Activated B cell treated with CpG ODN at 0.5 μM for 24 hours (primary cell): ENCODE measurements around the gene STAT3. TPM values are rescaled to one million over a fixed set of nuclear protein-coding genes. Genes with fewer than 3 reads are reported as not detected.

Source experiments
- ATAC-seq: fragments of 200-7000 bp; cut with Tn5 transposase; one replicate; pipeline ENCODE4 v1.10.0; 2021; ENCODE audit warnings: low read depth, mild to moderate bottlenecking, moderate library complexity
- CTCF ChIA-PET: fragments of 350-600 bp; sonication (Branson Sonifier 250); formaldehyde crosslinking; loops from one replicate; lab custom pipeline; 2021; ENCODE audit warnings: antibody characterized with exemption; lab: Charles Lee
- POLR2A ChIA-PET: fragments of 350-600 bp; sonication (Branson Sonifier 250); formaldehyde crosslinking; loops from one replicate; lab custom pipeline; 2021; ENCODE audit warnings: antibody characterized with exemption; lab: Charles Lee
- DNase-seq: peaks from one replicate; pipeline ENCODE4 v3.0.0; 2022
- H3K27ac Mint-ChIP-seq: one replicate; pipeline ENCODE4 v1.8.0; 2020; ENCODE audit warnings: mixed read lengths
- H3K27me3 Mint-ChIP-seq: one replicate; pipeline ENCODE4 v1.8.0; 2021; ENCODE audit warnings: mixed read lengths
- H3K36me3 Mint-ChIP-seq: one replicate; pipeline ENCODE4 v1.8.0; 2021; ENCODE audit warnings: low read depth, mixed read lengths
- H3K4me1 Mint-ChIP-seq: one replicate; pipeline ENCODE4 v1.8.0; 2021; ENCODE audit warnings: mixed read lengths
- H3K4me3 Mint-ChIP-seq: one replicate; pipeline ENCODE4 v1.8.0; 2020; ENCODE audit warnings: mild to moderate bottlenecking, mixed read lengths
- H3K9me3 Mint-ChIP-seq: one replicate; pipeline ENCODE4 v1.8.0; 2020; ENCODE audit warnings: mixed read lengths
- intact Hi-C: fragments of 100-400 bp; cut with micrococcal nuclease; formaldehyde crosslinking; loops from one replicate; pipeline ENCODE4 v1.15.1; 2024
- total RNA-seq: library from RNA; stranded (reverse); gene quantifications from 2 replicates; pipeline ENCODE4 v1.2.3, GENCODE V29; 2022
- TF ChIP-seq, protein P1 (sequence below): fragments of 200-600 bp; IDR thresholded peaks from one replicate; pipeline ENCODE4 v1.8.0; 2022; ENCODE audit warnings: antibody characterized with exemption, mild to moderate bottlenecking

Gene STAT3
- total RNA-seq, 1 donor from 2014 or later: 233 TPM

DNA sequence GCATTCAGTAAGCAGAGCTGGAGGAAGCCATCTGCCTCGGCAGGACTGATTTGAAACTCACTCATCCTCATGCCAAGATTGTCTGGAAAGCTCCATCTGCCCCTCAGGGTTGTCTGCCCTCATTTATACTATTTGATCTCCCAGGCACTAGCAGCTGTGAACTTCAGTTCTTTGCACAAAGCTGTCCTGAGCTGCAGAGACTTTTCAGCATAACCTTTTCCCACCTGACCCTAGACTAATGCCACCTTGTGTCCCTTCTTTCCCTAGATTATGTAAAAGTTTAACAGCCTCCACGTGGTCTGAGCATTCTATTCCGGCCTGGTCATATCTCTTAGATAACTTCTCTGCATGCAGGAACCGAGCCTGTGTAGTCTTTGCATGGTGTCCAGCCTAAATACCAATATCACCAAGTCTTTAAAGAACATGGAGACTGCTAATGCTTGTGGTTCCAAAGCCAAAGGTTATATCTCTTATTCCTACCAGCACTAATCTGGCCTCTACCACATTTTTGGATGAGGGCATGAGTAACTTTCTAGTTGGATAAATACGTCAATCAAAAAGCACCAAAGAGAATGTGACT is 70.9 kb downstream of the STAT3 start:
- intact Hi-C loops: no loop called here
- ATAC-seq: no peak
- DNase-seq: no peak
- H3K4me1 Mint-ChIP-seq: peaks cover 64% of the 10 kb centered on the region
- H3K9me3 Mint-ChIP-seq: no peaks in the 10 kb centered on the region
- ChIA-PET CTCF (interaction anchor here (12.1 kb wide), 1 partner anchor 87 kb away, joined by 202 read pairs; no protein-coding TSS in a partner anchor), POLR2A (interaction anchor here (0.7 kb wide), 2 partner anchors 481 to 1798 kb away, joined by 4 to 5 read pairs; partner anchors contain the start of gene COA3)
- no peak overlapping the region for H3K4me3 Mint-ChIP-seq
- H3K27me3 Mint-ChIP-seq: no peaks in the 10 kb centered on the region
- H3K36me3 Mint-ChIP-seq: peaks cover 56% of the 10 kb centered on the region
- TF ChIP-seq, protein P1, sequence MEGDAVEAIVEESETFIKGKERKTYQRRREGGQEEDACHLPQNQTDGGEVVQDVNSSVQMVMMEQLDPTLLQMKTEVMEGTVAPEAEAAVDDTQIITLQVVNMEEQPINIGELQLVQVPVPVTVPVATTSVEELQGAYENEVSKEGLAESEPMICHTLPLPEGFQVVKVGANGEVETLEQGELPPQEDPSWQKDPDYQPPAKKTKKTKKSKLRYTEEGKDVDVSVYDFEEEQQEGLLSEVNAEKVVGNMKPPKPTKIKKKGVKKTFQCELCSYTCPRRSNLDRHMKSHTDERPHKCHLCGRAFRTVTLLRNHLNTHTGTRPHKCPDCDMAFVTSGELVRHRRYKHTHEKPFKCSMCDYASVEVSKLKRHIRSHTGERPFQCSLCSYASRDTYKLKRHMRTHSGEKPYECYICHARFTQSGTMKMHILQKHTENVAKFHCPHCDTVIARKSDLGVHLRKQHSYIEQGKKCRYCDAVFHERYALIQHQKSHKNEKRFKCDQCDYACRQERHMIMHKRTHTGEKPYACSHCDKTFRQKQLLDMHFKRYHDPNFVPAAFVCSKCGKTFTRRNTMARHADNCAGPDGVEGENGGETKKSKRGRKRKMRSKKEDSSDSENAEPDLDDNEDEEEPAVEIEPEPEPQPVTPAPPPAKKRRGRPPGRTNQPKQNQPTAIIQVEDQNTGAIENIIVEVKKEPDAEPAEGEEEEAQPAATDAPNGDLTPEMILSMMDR: no peak
- H3K27ac Mint-ChIP-seq: no peak overlapping the region

- no peak for DNase-seq
- Mint-ChIP-seq H3K36me3 (peaks cover 54% of the 10 kb centered on the region), H3K27ac (no peak overlapping the region), H3K27me3 (no peaks in the 10 kb centered on the region), H3K4me3 (no peak overlapping the region), H3K9me3 (no peaks in the 10 kb centered on the region), H3K4me1 (peaks cover 69% of the 10 kb centered on the region)
- ATAC-seq: no peak
- intact Hi-C loops: no loop called here
- TF ChIP-seq, protein P1: no peak
- CTCF ChIA-PET: interaction anchor here (12.1 kb wide), 1 partner anchor 88 kb away, joined by 202 read pairs; no protein-coding TSS in a partner anchor
- POLR2A ChIA-PET: interaction anchor here (0.7 to 1.7 kb wide), 3 partner anchors 72 to 1798 kb away, joined by 4 to 8 read pairs (median 5); partner anchors contain the start of genes COA3 and STAT3
Observed at GRCh38 chr17:42316755-42317154, 71.5 kb downstream of the STAT3 start.

DNA sequence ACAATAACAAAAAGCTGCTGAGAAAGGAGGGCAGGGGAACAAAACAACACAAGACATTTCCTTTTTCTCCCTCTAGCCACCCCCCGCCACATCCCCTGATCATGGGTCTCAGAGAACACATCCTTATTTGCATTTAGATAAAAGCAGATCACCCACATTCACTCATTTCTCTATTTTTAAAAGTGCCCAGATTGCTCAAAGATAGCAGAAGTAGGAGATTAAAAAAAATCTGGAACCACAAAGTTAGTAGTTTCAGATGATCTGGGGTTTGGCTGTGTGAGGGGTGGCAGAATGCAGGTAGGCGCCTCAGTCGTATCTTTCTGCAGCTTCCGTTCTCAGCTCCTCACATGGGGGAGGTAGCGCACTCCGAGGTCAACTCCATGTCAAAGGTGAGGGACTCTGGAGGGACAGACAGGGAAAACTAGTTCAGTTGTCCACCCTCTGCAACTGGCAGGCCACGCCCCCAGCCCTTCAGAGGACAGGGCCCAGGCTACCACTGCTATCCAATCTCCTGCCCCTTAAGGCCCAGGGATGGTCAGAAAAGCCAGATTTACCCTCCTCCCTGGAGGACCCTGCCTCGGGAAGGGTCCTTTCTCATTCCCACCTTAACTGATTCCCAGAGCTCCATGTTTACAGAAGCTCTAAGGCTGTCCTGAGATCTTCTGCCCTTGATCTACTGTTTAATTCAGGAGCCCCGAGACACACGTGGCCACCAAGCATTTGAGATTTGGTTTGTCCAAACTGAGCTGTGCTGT is 72.7 kb downstream of the STAT3 start:
- ATAC-seq (peak; percentile 54), DNase-seq (no peak)

DNA sequence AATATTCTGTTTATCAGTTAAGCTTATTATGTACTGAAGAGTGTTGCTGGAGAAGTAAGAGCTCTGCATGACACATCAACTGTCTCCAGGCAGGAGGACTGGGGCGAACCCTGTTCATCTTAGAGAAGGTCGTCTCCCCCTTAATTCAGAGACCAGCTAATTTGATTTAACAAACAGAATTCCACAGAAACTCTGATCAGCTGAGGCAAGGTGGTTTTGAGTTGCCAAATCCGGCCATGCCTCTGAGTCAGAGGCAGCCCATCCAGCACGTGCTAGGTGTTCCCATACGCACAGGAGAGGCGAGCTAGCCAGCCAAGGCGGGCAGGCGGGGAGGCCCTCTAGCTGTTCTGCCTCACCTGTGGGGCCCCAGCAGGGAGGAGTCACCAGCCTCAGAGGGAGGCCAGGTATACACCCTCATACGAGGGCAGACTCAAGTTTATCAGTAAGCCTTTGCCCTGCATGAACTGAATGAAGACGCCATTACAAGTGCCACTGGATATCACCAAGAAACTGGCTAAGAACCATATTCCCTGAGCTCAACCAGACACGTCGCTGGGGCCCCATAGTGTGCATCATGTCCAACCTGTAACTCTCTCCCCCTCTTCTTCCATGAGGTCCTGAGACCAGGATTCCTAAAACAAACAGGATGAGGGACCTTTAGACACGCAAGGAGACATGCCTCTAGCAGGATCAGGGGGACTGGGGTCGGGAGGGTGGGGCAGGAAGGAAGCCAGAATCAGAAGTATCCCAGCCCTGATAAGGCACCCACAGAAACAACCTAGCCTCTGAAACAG is 74.3 kb downstream of the STAT3 start:
- CTCF ChIA-PET: interaction anchor here (0.6 to 7.2 kb wide), 5 partner anchors 8 to 264 kb away, joined by 3 to 77 read pairs (median 3); no protein-coding TSS in a partner anchor
- Mint-ChIP-seq H3K9me3 (no peaks in the 10 kb centered on the region), H3K4me3 (no peak overlapping the region), H3K27me3 (no peaks in the 10 kb centered on the region), H3K27ac (peak overlapping the region; percentile 46), H3K4me1 (peaks cover 61% of the 10 kb centered on the region), H3K36me3 (peaks cover 64% of the 10 kb centered on the region)
- POLR2A ChIA-PET: interaction anchor here (0.5 to 3.2 kb wide), 7 partner anchors 11 to 300 kb away, joined by 3 to 23 read pairs (median 6); partner anchors contain the start of genes STAT3 and STAT5A
- ATAC-seq (no peak), DNase-seq (no peak)
- intact Hi-C loops: loop anchor here (2.0 kb wide), 2 partner anchors 93 to 203 kb away; no protein-coding TSS in a partner anchor
- TF ChIP-seq, protein P1: no peak

More for the DNA sequence above, 72.7 kb downstream of the STAT3 start:
- H3K4me3 Mint-ChIP-seq: peak overlapping the region; percentile 35
- H3K4me1 Mint-ChIP-seq: peaks cover 73% of the 10 kb centered on the region
- peaks cover 57% of the 10 kb centered on the region for H3K36me3 Mint-ChIP-seq
- ChIA-PET POLR2A (interaction anchor here (0.6 to 1.7 kb wide), 7 partner anchors 41 to 359 kb away, joined by 3 to 8 read pairs (median 4); partner anchors contain the start of gene STAT3), CTCF (interaction anchor here (7.2 to 12.1 kb wide), 2 partner anchors 89 to 90 kb away, joined by 77 to 202 read pairs; no protein-coding TSS in a partner anchor)
- TF ChIP-seq, protein P1: no peak
- H3K9me3 Mint-ChIP-seq: no peaks in the 10 kb centered on the region
- intact Hi-C loops: no loop called here
- H3K27me3 Mint-ChIP-seq: no peaks in the 10 kb centered on the region
- peak overlapping the region; percentile 75 for H3K27ac Mint-ChIP-seq
